GM13976 (cell line): ENCODE measurements around the gene DMAC1.

Experiments
- DNase-seq: peaks from one replicate; pipeline ENCODE4 v3.0.0; 2012; ENCODE audit warnings: low spot score
- in situ Hi-C: fragments of 300-500 bp; cut with MboI; formaldehyde crosslinking; loops from one replicate; pipeline ENCODE4 v1.12.0; 2022; ENCODE audit warnings: low sequenced_read_pairs, mixed read lengths, inconsistent platforms; ENCODE audit not compliant: unreplicated experiment
- TF ChIP-seq, protein P1 (sequence below): IDR thresholded peaks from 2 replicates; pipeline ENCODE4 v1.5.1; 2012; ENCODE audit warnings: borderline replicate concordance, mild to moderate bottlenecking; ENCODE audit not compliant: insufficient read depth; ENCODE audit errors: extremely low read depth, missing control alignments, control extremely low read depth

The DMAC1 gene

GRCh38 chr9:7811677-7812076, 12.1 kb upstream of the DMAC1 start:
- in situ Hi-C loops, result no loop called here
- DNase-seq, result no peak
- TF ChIP-seq, protein P1, sequence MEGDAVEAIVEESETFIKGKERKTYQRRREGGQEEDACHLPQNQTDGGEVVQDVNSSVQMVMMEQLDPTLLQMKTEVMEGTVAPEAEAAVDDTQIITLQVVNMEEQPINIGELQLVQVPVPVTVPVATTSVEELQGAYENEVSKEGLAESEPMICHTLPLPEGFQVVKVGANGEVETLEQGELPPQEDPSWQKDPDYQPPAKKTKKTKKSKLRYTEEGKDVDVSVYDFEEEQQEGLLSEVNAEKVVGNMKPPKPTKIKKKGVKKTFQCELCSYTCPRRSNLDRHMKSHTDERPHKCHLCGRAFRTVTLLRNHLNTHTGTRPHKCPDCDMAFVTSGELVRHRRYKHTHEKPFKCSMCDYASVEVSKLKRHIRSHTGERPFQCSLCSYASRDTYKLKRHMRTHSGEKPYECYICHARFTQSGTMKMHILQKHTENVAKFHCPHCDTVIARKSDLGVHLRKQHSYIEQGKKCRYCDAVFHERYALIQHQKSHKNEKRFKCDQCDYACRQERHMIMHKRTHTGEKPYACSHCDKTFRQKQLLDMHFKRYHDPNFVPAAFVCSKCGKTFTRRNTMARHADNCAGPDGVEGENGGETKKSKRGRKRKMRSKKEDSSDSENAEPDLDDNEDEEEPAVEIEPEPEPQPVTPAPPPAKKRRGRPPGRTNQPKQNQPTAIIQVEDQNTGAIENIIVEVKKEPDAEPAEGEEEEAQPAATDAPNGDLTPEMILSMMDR, result no peak

- DNase-seq, result no peak
- in situ Hi-C loops, result no loop called here
- TF ChIP-seq, protein P1, result no peak
Measured at GRCh38 chr9:7802666-7803065, 3.1 kb upstream of the DMAC1 start.

GRCh38 chr9:7799944-7800285, 337 bp upstream of the DMAC1 start:
- TF ChIP-seq, protein P1, result no peak
- no peak for DNase-seq
- in situ Hi-C loops, result no loop called here

DNA sequence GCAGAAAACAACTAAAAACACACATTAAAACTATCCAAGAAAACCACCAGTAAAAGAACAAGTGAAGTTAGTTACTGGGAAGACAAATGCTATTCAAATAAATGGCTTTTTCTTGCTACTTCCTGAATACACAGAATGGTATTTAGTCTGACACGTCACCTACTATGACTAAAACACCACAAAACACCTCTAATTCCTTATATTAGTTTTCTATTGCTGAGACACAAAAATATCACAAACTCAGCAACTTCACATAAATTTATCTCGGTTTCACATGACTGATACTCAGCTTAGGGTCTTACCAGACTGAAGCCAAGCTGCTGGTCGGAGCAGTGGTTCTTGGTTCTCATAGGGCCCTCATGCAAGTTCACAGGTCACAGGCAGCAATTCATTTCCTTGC, 5.4 kb downstream of the DMAC1 start:
- no peak for DNase-seq
- in situ Hi-C loops, result no loop called here
- TF ChIP-seq, protein P1, result no peak

DNA sequence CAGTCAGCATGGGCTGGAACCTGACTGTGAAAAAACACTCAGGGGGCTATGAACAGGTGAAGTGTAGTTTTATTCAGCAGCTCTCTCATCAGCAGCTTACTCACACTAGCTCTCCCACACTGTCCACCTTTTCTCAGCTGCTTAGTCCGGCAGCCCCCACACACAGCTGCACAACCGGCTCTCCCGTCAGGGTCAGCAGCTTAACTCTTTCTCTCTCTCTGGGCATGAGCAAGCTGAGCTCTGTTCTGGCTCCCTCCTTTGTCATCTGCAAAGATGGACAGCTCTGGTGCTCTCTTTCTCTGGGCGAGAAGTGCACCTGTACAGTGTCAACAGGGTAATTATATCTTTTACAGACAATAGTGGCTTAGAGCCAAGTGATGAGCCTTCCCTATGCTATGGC, 8.2 kb downstream of the DMAC1 start:
- DNase-seq, result no peak
- TF ChIP-seq, protein P1, result no peak
- in situ Hi-C loops, result no loop called here

GRCh38 chr9:7790819-7791182, 8.8 kb downstream of the DMAC1 start:
- TF ChIP-seq, protein P1, result no peak
- DNase-seq, result no peak
- in situ Hi-C loops, result no loop called here

DNA sequence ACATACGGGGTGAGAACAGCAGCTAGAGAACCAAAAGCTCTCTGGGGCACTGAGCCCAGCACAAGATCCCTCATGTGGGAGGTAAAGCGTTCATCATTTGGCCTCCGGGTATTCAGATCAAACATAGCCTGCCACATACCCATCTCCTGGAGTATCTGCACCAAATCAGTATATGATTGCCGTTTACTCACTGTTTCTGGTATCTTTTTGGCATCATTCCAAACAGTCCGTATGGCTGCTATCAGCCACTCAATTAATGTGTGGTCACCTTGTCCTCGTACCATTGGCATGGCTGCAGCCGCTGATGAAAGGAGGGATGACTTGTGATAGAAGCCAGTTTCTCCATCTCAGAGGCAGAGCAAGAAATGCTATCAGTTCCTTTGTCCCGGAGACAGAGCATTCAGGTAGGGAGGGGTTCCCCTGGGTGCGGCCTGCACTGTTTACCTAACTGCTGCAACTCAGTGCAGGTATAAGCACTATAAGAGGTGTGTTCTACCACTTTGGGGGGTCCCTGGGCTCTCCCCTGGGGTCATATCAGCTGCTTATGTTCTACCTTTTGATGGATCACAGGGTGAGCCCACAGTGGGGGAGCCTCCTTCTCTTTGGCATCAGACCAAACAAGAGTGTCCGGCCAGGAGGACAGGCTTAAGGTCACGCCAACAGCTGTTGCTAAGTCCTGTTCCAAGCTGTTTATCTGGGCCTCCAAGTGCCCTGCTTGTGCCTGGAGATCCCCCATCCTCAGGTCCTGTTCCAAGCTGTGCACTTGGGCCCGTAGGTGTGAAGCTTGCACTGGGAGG, 9.4 kb downstream of the DMAC1 start:
- TF ChIP-seq, protein P1, result no peak
- in situ Hi-C loops, result no loop called here
- no peak for DNase-seq
